OCI-LY3 (cell line): ENCODE data around the gene LSS.

Source experiments
- H2AFZ ChIP-seq: fragments of 200-600, 300-600 bp; shearing (Covaris generic); 2 replicates; pipeline ENCODE4 v1.6.0; 2014; ENCODE audit warnings: antibody characterized with exemption, low read depth, low read length
- H3K27ac ChIP-seq: fragments of 200-600, 300-600 bp; sonication (generic); 2 replicates; pipeline ENCODE4 v1.5.1; 2014; ENCODE audit warnings: mild to moderate bottlenecking, low read length, moderate library complexity, mixed read lengths
- H3K27me3 ChIP-seq: fragments of 200-600, 300-600 bp; sonication (generic); 2 replicates; pipeline ENCODE4 v1.6.1; 2014; ENCODE audit warnings: low read depth, low read length, mixed read lengths
- H3K36me3 ChIP-seq: fragments of 200-600, 300-600 bp; sonication (generic); replicated peaks from 2 replicates; pipeline ENCODE3; 2014; ENCODE audit warnings: low read depth, low read length, mixed read lengths
- H3K4me1 ChIP-seq: fragments of 300-600, 200-600 bp; sonication (generic); 2 replicates; pipeline ENCODE4 v1.6.1; 2014; ENCODE audit warnings: low read length, mixed read lengths
- H3K4me2 ChIP-seq: fragments of 200-600, 300-600 bp; sonication (generic); 2 replicates; pipeline ENCODE4 v1.6.1; 2014; ENCODE audit warnings: low read length, mixed read lengths
- H3K4me3 ChIP-seq: fragments of 300-600, 200-600 bp; sonication (generic); 2 replicates; pipeline ENCODE4 v1.5.1; 2014; ENCODE audit warnings: antibody characterized with exemption, mild to moderate bottlenecking, low read length, moderate library complexity
- H3K79me2 ChIP-seq: fragments of 300-600, 200-600 bp; shearing (Covaris generic); 2 replicates; pipeline ENCODE4 v1.6.1; 2014; ENCODE audit warnings: mild to moderate bottlenecking, low read length, mixed read lengths
- H3K9ac ChIP-seq: fragments of 300-600, 200-600 bp; shearing (Covaris generic); 2 replicates; pipeline ENCODE4 v1.6.0; 2014; ENCODE audit warnings: mild to moderate bottlenecking, low read length, moderate library complexity
- H3K9me3 ChIP-seq: fragments of 200-600, 300-600 bp; shearing (Covaris generic); 2 replicates; pipeline ENCODE4 v1.6.1; 2014; ENCODE audit warnings: low read length, mixed read lengths; ENCODE audit not compliant: insufficient read depth
- H4K20me1 ChIP-seq: fragments of 200-600, 300-600 bp; sonication (generic); 2 replicates; pipeline ENCODE4 v1.6.1; 2016; ENCODE audit warnings: low read length, mixed read lengths; ENCODE audit not compliant: insufficient read depth
- EZH2phosphoT487 ChIP-seq: fragments of 200-600 bp; shearing (Covaris generic); IDR thresholded peaks from 2 replicates; pipeline ENCODE4 v1.6.1; 2018; ENCODE audit warnings: antibody characterized with exemption, mixed run types, low read depth
- TF ChIP-seq, protein P1 (sequence below): fragments of 200-600, 300-600 bp; sonication (generic); IDR thresholded peaks from 2 replicates; pipeline ENCODE4 v1.5.1; 2014; ENCODE audit warnings: antibody characterized with exemption, low read length, low read depth

LSS gene

DNA sequence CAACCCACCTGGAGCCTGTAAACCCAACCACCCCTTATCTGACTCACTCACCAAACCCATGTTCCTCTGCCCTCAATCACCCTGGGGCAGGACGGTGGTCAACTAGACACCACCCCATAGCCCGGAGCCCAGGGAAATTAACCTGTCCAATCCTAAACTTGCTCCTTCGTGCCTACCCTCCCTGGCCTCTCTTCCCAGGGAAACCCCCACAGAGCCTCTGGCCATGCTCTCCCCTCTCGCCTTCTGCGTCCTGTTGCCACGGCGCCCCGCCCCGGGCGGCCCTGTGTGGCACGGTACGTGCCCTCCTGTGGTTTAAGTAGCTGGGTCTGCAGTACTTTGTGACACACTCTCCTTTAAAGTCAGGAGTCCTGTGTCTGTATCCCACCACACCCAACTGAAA lies 69.2 kb downstream of the LSS start:
- Histone ChIP-seq H3K9me3 (no peaks in the 10 kb centered on the region), H4K20me1 (no peaks in the 10 kb centered on the region), H2AFZ (no peak overlapping the region), H3K4me2 (no peak overlapping the region), H3K36me3 (no peaks in the 10 kb centered on the region), H3K9ac (no peak overlapping the region), H3K27ac (no peak overlapping the region), H3K79me2 (no peaks in the 10 kb centered on the region), H3K4me3 (no peak overlapping the region), H3K27me3 (no peaks in the 10 kb centered on the region), H3K4me1 (no peaks in the 10 kb centered on the region)
- TF ChIP-seq, protein P1, sequence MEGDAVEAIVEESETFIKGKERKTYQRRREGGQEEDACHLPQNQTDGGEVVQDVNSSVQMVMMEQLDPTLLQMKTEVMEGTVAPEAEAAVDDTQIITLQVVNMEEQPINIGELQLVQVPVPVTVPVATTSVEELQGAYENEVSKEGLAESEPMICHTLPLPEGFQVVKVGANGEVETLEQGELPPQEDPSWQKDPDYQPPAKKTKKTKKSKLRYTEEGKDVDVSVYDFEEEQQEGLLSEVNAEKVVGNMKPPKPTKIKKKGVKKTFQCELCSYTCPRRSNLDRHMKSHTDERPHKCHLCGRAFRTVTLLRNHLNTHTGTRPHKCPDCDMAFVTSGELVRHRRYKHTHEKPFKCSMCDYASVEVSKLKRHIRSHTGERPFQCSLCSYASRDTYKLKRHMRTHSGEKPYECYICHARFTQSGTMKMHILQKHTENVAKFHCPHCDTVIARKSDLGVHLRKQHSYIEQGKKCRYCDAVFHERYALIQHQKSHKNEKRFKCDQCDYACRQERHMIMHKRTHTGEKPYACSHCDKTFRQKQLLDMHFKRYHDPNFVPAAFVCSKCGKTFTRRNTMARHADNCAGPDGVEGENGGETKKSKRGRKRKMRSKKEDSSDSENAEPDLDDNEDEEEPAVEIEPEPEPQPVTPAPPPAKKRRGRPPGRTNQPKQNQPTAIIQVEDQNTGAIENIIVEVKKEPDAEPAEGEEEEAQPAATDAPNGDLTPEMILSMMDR: no peak
- no peak for TF ChIP-seq EZH2phosphoT487

GRCh38 chr21:46158666-46159300 lies 69.8 kb downstream of the LSS start:
- no peak overlapping the region for H3K27ac ChIP-seq
- TF ChIP-seq, protein P1: no peak
- no peak for TF ChIP-seq EZH2phosphoT487
- H3K9ac ChIP-seq: no peak overlapping the region
- no peaks in the 10 kb centered on the region for H3K9me3 ChIP-seq
- no peaks in the 10 kb centered on the region for H3K4me1 ChIP-seq
- H3K4me3 ChIP-seq: no peak overlapping the region
- H3K4me2 ChIP-seq: no peak overlapping the region
- H3K79me2 ChIP-seq: no peaks in the 10 kb centered on the region
- H4K20me1 ChIP-seq: no peaks in the 10 kb centered on the region
- H3K36me3 ChIP-seq: no peaks in the 10 kb centered on the region
- no peak overlapping the region for H2AFZ ChIP-seq
- no peaks in the 10 kb centered on the region for H3K27me3 ChIP-seq

DNA sequence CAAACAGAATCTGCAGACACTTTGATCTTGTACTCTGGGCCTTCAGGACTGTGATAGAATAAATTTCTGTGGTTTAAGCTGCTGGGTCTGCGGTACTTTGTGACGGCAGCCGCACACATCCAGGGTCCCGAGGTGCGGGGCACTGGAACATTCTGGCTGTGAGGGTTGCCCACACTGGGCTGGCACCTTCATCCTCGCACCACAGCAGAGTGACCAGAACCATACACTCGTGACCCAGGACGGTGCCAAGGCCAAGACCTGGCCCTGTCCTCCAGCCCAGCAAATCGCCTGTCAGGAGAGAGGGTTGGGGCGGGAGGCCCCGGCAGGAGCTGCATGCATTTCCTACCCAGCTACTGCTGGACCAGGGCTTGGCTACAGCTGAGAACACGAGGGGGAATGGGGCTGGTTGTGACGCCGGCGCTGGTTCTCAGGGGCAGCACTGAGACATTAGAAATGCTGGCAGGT lies 70.6 kb downstream of the LSS start:
- no peak overlapping the region for H3K4me2 ChIP-seq
- TF ChIP-seq, protein P1: no peak
- TF ChIP-seq EZH2phosphoT487: no peak

GRCh38 chr21:46157396-46157986 lies 71.1 kb downstream of the LSS start:
- no peaks in the 10 kb centered on the region for H3K79me2 ChIP-seq
- H3K4me1 ChIP-seq: no peaks in the 10 kb centered on the region
- no peaks in the 10 kb centered on the region for H3K36me3 ChIP-seq
- H3K27me3 ChIP-seq: no peaks in the 10 kb centered on the region
- TF ChIP-seq, protein P1: no peak
- no peak for TF ChIP-seq EZH2phosphoT487
- H4K20me1 ChIP-seq: no peaks in the 10 kb centered on the region
- no peak overlapping the region for H2AFZ ChIP-seq
- no peak overlapping the region for H3K4me2 ChIP-seq
- H3K9ac ChIP-seq: no peak overlapping the region
- H3K27ac ChIP-seq: no peak overlapping the region
- H3K4me3 ChIP-seq: no peak overlapping the region
- no peaks in the 10 kb centered on the region for H3K9me3 ChIP-seq

More for the DNA sequence above, 70.6 kb downstream of the LSS start:
- Histone ChIP-seq H3K27ac (no peak overlapping the region), H2AFZ (no peak overlapping the region), H3K4me3 (no peak overlapping the region), H3K36me3 (no peaks in the 10 kb centered on the region), H3K4me1 (no peaks in the 10 kb centered on the region), H3K9me3 (no peaks in the 10 kb centered on the region), H4K20me1 (no peaks in the 10 kb centered on the region), H3K9ac (no peak overlapping the region), H3K79me2 (no peaks in the 10 kb centered on the region), H3K27me3 (no peaks in the 10 kb centered on the region)
